Fibroblast of skin of back (primary cell): ENCODE data around the gene EFEMP1.
A peak's percentile ranks its signal among the peaks of the same experiment; 100 is the strongest.
"Not testable (repeated sequence)": the region's sequence is repeated elsewhere in the genome, so short reads cannot be mapped to it uniquely, and the experiment has no call there.

ENCODE experiments used
- DNase-seq: peaks from one replicate; pipeline ENCODE4 v3.0.0-alpha.2; 2013

EFEMP1 gene

DNA sequence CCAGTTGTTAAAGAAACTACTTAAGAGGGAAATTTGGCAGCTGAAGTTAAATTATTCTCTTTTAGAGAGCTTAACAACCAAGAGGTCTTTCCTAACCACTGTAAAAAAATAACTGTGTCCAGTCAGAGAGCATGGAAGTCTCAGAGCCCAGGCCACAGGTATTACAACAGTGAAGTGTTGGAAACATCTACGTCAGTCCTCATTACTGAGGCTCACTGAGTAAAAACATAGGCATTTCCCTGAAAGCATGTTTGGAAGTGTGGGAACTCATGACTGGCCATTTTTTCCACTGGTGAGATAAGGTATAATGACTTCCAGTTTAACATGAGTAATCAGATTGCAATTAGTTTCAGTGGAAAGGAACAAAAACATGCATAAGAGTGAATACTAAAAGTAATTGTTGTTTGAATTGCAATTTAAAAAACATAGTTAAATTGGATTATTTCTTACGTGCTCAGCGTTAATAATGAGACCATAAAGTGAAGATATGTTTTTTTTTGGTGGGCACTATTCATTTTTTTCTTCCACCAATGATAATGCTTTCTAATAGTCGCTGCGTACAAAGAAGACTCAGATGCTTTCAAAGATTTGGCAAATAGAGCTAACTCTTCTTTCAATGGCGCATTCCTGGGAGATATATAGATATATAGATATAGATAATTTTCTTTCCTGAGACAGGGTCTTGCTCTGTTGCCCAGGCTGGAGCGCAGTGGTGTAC lies 60.8 kb downstream of the EFEMP1 start:
- DNase-seq: peak; percentile 100

- peak; percentile 92 for DNase-seq
Observed at GRCh38 chr2:55862246-55862645, 61.3 kb downstream of the EFEMP1 start.

DNA sequence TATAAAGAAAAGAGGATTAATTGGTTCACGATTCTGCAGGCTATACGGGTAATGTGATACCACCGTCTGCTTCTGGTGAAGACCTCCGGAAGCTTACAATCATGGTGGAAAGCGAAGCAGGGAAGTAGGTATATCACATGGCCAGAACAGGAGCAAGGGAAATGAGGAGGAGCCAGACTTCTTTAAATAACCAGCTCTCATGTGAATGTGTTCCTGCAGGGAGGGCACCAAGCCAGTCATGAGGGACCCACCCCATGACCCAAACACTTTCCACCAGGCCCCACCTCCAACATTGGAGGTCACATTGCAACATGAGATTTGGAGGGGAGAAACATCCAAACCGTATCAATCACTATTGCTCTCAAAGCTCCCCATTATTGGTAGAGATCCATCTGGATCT lies 61.8 kb downstream of the EFEMP1 start:
- peak; percentile 39 for DNase-seq

DNA sequence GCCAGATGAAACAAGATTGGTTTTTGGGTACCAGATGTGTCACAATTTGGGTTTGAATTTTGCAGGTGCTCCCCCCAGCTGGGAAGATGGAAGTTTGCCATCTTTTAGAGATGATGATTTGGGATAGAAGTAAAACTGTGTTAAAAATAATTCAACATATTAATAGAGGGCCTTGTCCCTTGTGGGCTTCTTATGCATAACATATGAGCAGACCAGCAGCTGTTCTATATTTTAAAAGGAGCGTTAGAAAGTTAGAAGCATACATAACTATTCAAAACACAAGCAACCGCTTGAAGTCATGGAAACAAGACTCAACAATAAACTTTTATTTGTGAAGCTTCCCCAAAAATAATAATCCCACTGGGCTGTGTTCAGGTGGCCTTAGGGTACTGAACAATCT lies 62.8 kb downstream of the EFEMP1 start:
- no peak for DNase-seq

DNA sequence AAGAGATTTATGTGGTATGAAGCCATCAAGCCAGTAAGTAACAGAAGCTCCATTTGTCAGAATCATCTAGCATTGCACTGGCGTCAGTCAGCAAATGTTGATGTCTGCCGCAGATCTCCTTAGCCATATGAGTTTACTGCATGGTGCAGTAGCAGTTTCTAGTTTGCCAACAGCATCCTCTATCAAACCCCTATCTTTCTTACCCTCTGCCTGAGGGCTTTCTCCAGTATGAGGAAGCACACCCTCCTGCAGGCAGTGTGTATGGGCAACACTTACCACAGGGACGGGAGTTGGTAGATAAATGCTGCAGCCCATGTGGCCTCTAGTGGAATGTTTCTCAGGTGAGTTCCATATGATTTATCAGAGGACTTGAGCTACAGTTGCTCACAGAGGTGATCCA lies 63.7 kb downstream of the EFEMP1 start:
- no peak for DNase-seq

GRCh38 chr2:55857766-55858165 lies 65.8 kb downstream of the EFEMP1 start:
- DNase-seq: no peak

- DNase-seq: peak; percentile 29
Observed at GRCh38 chr2:55856936-55857335, 66.6 kb downstream of the EFEMP1 start.

DNA sequence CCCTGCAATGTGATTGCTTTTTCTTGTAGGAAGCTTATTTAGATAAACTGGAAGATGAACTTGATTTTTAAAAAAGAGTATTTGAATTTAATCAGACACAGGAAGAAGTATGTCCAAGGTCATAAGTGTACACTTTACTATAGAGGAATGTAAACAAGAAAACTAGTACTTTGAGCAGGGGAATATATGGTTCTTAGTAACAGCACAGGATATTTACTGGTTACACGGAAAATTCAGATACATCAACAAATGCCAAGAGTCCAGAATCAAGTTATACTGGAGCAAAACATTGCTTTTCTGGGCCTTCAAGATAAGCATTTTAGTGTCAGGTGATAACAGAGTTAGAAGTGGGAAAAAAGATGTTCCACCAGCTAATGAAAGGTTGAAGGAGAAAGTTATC lies 75.5 kb downstream of the EFEMP1 start:
- no peak for DNase-seq

DNA sequence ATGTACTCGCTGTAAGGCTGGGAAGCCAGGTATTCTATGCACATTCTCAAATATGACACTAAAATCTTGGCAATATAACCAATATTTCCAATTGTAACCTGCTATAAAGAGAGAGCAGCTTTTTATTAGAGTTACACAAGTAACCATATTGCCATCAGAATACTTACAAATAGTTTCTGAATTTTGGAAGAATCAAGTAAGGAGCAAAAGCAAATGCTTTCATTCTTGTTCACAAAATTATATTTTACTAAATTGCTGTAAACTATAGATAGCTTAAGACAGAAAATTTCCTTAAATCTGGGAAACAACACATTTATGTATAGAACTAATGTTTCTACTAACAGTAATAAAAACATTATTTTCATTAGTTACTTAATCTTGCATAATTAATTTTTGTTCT lies 77.2 kb downstream of the EFEMP1 start:
- no peak for DNase-seq

GRCh38 chr2:55844986-55845385 lies 78.6 kb downstream of the EFEMP1 start:
- DNase-seq: no peak

- no peak for DNase-seq
Observed at GRCh38 chr2:55843994-55844345, 79.6 kb downstream of the EFEMP1 start.

DNA sequence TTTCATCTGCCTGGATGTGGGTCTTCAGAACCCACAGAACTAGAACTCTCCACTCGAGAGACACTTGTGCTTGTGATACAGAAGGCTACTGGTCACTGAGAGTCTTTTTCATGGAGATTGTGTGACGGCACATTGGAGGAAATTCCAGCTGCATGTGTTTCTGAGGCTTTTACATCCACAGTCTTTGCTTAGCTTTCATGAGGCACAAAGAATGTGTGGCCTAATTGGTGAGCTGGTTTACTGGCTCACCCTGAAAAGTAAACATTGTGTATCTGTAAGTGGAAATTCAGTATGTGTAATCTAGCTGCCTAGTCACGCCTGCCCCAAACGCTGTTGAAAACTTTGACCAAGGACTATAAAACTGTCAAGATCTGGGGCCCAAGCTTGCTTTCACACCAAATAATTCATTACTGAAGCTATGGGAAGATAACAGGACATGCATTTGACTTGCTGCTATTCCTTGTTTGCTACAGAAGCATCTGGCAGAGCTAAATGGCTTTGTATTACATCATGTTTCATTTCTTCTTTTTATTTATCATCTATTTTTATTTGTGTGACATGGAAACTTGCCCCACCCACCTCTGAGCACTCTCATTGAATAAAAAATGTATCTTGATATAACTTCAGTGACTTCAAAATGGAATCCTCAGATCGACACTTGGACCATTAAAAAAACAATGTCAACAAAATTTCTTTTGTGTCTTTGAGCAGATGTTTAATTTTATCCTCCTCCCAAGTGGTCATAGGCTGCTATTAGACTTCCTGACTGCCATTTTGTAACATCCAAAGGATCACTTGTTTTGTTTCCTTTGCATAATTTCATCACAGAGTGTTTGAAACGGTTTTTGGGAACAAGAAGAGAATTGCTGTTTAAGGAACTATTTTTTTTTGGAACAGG lies 80.2 kb downstream of the EFEMP1 start:
- DNase-seq: peak; percentile 93

DNA sequence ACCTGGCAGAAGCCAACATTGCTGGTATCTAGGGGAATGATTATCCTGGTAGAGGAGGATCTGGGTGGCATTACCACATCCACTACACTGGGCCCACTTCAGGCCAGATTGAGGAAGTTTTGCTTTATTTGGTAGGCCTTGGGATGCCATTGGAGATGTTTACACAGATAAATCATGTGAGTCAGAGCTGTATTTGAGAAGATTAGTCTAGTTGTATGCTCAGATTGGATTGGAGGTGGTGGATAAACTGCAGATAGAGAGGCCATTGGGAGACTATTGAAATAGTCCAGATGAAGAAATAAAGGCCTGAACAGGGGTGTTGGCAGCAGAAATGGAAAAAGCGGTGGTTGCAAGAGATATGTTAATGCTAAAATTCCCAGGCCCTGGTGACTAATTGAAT lies 81.5 kb downstream of the EFEMP1 start:
- DNase-seq: peak; percentile 34

GRCh38 chr2:55840460-55840859 lies 83.1 kb downstream of the EFEMP1 start:
- no peak for DNase-seq

- DNase-seq: peak; percentile 54
Observed at GRCh38 chr2:55839182-55839819, 84.3 kb downstream of the EFEMP1 start.

DNA sequence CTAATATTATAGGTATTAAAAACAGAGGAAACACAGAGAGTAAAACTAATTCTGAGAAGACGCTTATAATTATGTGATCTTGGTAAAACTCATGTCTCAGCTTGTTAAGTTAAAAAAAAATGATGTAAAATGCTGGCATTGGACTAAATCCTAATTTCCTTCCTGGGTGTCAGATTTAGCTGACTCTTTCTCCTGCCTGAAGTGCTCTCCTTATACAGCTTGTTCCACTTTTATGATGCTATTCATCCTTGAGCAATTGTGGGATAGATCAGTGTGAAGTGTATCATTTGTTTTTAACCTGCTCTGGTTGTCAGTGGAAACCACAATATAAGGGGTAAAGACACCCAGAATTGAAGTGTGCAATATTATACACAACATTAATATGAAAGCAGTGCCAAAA lies 84.9 kb downstream of the EFEMP1 start:
- no peak for DNase-seq

- DNase-seq: not testable (repeated sequence)
Observed at GRCh38 chr2:55838117-55838516, 85.5 kb downstream of the EFEMP1 start.

DNA sequence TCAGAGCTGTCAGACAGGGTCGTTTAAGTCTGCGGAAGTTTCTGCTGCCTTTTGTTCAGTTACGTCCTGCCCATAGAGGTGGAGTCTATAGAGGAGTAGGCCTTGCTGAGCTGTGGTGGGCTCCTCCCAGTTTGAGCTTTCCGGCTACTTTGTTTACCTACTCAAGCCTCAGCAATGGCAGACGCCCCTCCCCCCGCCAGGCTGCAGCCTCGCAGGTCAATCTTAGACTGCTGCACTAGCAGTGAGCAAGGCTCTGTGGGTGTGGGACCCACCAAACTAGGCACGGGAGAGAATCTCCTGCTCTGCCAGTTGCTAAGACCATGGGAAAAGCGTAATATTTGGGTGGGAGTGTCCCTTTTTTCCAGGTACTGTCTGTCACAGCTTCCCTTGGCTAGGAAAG lies 86.5 kb downstream of the EFEMP1 start:
- no peak for DNase-seq

GRCh38 chr2:55831671-55832410 lies 91.7 kb downstream of the EFEMP1 start:
- peak; percentile 34 for DNase-seq

DNA sequence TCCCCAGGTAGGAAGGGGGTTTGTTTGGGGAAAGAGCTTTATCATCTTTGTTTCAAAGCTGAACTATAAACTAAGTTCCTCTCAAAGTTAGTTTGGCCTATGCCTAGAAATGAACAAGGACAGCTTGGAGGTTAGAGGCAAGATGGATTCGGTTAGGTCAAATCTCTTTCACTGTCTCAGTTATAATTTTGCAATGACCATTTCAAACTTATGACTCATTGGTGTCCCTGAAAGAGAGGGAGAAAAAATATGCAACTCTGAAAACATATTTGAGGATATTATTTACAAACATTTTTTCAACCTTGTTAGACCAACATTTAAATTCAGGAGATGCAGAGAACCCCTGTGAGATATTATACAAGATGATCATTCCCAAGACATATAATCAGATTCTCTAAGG lies 95.7 kb downstream of the EFEMP1 start:
- DNase-seq: peak; percentile 26

- DNase-seq: peak; percentile 27
Observed at GRCh38 chr2:55827428-55827827, 96.2 kb downstream of the EFEMP1 start.

GRCh38 chr2:55826246-55826645 lies 97.3 kb downstream of the EFEMP1 start:
- no peak for DNase-seq
